ENCODE data around the gene CCL4. TPM values are rescaled to one million over a fixed set of nuclear protein-coding genes. Genes with fewer than 3 reads are reported as not detected.
"Not testable (repeated sequence)": the region's sequence is repeated elsewhere in the genome, so short reads cannot be mapped to it uniquely, and the experiment has no call there.

CCL4 gene
- total RNA-seq, 1 donor, result not detected

GRCh38 chr17:36074365-36074764 lies 29.3 kb upstream of the CCL4 start:
- DNase-seq (ENCODE audit: low read depth), result no peak
- no peak overlapping the region for H3K4me3 ChIP-seq (ENCODE audit: low read depth, low read length)
- TF ChIP-seq, protein P1, sequence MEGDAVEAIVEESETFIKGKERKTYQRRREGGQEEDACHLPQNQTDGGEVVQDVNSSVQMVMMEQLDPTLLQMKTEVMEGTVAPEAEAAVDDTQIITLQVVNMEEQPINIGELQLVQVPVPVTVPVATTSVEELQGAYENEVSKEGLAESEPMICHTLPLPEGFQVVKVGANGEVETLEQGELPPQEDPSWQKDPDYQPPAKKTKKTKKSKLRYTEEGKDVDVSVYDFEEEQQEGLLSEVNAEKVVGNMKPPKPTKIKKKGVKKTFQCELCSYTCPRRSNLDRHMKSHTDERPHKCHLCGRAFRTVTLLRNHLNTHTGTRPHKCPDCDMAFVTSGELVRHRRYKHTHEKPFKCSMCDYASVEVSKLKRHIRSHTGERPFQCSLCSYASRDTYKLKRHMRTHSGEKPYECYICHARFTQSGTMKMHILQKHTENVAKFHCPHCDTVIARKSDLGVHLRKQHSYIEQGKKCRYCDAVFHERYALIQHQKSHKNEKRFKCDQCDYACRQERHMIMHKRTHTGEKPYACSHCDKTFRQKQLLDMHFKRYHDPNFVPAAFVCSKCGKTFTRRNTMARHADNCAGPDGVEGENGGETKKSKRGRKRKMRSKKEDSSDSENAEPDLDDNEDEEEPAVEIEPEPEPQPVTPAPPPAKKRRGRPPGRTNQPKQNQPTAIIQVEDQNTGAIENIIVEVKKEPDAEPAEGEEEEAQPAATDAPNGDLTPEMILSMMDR (IDR thresholded peaks at IDR 0.05; ENCODE audit: insufficient read depth, low read length), result no peak

DNA sequence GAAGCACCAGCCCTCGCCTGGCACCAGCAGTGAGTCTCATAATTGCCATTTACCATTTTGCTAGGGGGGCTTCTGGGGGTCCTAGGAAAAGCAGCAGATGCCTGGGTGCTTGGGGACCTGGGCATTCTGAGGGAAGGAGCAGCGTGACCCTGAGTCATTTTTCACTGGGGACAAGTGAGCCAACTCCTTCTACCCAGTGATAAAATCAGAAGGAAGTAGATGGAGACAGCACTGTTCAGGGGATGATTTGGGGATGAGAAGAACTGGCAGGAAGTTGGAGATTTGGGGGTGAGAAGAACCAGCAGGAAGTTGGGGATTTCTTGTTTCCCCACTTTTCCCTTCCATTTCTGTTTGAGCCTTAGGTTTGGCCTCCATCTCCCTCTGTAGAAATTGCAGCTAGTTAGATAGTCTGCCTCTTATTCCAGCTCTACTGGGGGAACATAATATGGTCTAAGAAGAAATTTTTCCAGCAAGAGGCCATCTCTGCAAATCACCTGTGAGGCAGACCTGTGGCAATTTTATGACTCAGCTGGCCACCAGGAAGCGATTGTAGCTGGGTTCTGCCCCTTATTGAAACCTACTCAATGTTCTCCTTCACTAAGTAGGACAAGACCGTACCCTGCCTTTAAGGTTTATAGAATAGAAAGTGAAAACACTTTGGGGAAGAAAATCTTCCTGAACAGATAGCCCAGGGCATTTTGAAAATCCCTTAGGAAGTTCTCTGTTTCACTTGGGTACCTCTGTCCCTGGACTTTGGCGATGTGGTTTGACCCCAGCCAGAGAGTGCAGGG lies 21.8 kb upstream of the CCL4 start:
- not testable (repeated sequence) for H3K4me3 ChIP-seq (ENCODE audit: low read depth, low read length); DNase-seq (ENCODE audit: low read depth)

GRCh38 chr17:36082482-36083120 lies 21.0 kb upstream of the CCL4 start:
- not testable (repeated sequence) for DNase-seq (ENCODE audit: low read depth); H3K4me3 ChIP-seq (ENCODE audit: low read depth, low read length)

- H3K4me3 ChIP-seq (ENCODE audit: low read depth, low read length); DNase-seq (ENCODE audit: low read depth): not testable (repeated sequence)
These were observed 19.9 kb upstream of the CCL4 start for GRCh38 chr17:36083691-36084090.

DNA sequence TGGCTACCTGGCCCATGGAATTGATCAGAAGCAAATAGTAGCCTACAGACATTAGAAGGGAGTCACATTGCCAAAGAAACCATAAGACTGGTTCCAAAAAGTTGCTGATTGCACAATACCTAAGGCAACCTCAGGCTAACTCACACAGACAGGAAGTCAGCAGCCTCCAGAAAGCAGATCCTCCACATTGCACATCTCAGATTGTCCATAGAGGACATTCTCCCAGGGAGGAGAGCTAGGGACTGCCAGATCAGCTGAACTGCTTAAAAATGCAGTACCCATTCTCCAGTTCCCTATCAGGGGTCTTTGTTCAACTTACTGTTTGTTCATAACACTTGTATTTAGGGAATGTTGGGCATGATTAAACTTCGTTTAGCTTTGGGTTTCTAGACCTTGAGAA lies 17.9 kb upstream of the CCL4 start:
- TF ChIP-seq, protein P1 (IDR thresholded peaks at IDR 0.05; ENCODE audit: insufficient read depth, low read length), result no peak
- no peak overlapping the region for H3K4me3 ChIP-seq (ENCODE audit: low read depth, low read length)
- DNase-seq (ENCODE audit: low read depth), result peak; percentile 27

DNA sequence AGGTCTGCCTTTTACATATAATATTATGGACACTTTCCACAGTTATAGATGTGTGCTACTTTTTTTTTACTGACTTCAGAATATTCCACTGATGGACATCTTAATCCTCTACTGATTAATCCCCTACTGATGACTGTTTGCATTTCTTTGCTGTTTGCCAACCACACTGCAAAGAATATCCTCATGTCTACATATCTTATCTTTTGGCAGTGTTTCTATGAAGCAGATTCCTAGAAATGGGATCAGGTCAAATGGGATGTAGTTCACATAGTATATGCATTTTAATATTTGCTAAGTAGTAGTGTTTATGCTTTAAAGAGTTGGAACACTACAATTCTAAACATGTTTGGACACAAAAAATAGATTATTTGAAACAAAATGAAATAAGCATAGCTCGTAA lies 16.8 kb upstream of the CCL4 start:
- no peak for DNase-seq (ENCODE audit: low read depth)
- TF ChIP-seq, protein P1 (IDR thresholded peaks at IDR 0.05; ENCODE audit: insufficient read depth, low read length), result no peak
- H3K4me3 ChIP-seq (ENCODE audit: low read depth, low read length), result no peak overlapping the region

GRCh38 chr17:36087471-36087870 lies 16.2 kb upstream of the CCL4 start:
- not testable (repeated sequence) for H3K4me3 ChIP-seq (ENCODE audit: low read depth, low read length); DNase-seq (ENCODE audit: low read depth)

DNA sequence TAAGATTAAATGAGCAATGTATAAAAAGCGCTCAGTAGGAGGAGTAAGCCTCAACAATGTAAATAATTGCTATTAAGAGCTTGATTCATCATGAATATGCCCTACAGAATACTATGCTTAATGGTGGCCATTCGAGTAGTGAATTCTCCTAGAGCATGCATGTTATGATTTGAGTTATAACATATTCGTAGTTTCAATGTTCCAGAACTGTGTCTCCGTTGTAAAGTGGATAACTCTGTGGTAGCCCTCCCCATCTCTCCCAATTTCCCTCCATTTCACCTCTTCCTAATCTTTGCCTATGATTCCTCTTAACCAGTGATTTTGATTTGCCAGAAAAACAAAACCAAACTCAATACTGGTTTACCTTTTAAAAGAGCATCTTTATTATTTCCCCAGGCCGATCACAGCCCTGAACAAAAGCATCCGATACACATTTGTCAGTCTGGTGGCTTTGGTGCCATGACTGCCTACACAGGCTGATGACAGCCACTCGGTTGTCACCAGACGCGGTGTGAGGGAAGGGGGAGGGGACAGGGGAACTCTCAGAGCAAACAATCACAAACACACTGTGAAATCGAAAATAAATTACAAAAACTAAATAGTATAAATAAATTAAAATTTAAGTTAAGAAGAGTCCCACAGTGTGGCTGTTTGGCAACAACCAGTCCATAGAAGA lies 15.6 kb upstream of the CCL4 start:
- not testable (repeated sequence) for H3K4me3 ChIP-seq (ENCODE audit: low read depth, low read length); DNase-seq (ENCODE audit: low read depth)

DNA sequence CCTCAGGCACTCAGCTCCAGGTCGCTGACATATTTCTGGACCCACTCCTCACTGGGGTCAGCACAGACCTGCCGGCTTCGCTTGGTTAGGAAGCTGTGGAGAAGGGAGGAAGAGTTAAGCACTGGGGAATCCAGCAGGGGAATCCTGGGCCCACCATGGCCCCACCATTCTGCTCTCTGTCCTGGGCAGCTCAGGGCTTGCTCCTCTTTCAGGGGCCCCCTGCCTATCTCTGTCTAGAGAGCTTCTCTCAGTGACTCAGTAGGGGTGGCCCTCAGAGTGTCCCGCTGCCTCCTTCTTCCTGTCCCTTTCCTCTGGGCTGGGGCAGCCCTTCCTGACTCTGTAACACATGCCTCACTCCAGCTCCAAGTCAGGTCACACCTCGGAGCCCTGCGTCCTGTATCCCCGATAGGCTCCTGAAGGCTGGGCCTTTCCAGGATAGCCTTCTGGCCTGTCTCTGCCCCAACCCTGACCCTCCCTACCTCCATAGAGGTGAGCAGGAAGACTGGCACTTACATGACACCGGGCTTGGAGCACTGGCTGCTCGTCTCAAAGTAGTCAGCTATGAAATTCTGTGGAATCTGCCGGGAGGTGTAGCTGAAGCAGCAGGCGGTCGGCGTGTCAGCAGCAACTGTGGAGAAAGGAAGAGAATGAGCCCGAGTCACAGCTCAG lies 14.8 kb upstream of the CCL4 start:
- no peak overlapping the region for H3K4me3 ChIP-seq (ENCODE audit: low read depth, low read length)
- DNase-seq (ENCODE audit: low read depth), result no peak
- TF ChIP-seq, protein P1 (IDR thresholded peaks at IDR 0.05; ENCODE audit: insufficient read depth, low read length), result no peak
